HG03045 (cell line): ENCODE measurements around the gene GIMAP7.
"Not testable (repeated sequence)": the region's sequence is repeated elsewhere in the genome, so short reads cannot be mapped to it uniquely, and the experiment has no call there.

Source experiments
- ATAC-seq: cut with Tn5 transposase; IDR thresholded peaks from one replicate; pipeline ENCODE4 v1.9.1; 2021; ENCODE audit warnings: mild to moderate bottlenecking, moderate library complexity; ENCODE audit not compliant: unreplicated experiment

Gene GIMAP7

DNA sequence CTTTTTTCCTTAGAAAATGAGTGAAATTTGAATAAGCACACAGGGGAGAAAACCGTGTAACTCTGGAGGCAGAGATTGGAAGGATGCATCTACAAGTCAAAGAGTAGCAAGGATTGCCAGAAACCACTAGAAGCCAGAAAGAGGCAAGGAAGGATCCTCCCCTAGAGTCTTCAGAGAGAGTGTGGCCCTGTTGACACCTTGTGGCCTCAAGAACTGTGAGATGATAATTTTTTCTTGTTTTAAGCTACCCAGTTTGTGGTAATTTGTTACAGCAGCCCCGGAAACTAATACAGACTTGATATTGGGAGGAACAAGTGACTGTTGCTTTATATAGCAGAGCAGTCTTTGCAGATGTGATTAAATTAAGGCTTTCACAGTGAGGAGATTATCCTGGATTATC, 3.6 kb upstream of the GIMAP7 start:
- no peak for ATAC-seq

DNA sequence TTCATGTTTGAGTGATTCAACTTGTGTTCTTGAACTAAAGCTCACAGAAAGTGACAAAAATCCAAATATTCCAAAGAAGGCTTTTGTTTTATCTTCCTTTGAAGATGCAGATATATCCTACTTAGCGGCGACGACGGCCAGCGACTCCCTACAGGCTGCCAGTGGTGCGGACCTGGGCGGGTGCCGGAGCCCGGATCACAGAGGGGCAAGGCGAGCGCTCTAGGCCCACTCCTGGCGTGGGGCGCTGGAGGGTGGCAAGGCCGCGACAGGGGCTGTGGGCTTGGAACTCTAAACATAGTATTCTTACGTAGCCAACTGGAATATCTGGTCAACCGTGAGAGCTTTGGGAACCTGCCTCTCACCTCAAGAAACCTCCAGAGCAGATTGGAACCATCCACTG, 914 bp upstream of the GIMAP7 start:
- ATAC-seq, result no peak

DNA sequence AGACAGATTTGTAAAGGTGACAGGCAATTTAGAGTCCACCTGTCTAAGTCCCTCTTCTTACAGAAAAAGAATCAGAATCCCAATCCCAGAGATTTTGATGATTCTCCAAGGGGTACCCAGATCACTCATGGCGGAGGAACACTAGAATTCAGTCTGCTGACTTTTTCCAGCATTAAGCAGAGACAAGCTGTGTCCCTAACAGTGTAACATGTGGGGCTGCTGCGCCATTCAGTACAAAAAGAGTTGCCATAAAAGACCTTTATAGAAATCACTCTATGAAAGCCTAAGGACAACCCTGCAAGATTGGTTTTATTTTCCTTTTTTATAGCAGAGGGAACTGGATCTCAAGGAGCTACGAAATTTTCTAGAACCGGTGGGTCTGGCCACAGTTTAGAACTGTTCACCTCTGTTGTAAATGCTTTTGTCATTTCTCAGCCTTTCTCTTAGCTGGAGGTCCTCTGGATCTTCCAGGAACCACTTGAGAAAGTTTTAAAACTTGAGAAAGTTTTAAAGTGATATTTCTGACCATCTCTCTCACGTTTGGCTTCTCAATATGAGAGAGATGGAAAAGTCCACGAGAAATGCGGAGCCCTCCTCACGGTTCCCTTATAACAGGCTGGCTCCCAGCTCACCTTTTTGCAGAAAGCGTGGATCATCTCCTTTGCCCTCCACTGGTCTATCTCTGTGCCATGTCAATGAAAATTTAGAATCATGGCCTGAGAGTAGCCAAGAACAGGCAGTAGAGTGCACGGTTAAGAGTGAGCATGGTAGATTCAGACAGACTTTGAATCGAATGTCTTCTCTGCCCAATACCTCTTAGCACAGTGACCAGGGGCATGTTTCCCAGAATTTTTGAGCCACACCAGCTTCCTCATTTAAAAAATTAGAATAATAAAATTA, 826 bp downstream of the GIMAP7 start:
- ATAC-seq, result no peak

DNA sequence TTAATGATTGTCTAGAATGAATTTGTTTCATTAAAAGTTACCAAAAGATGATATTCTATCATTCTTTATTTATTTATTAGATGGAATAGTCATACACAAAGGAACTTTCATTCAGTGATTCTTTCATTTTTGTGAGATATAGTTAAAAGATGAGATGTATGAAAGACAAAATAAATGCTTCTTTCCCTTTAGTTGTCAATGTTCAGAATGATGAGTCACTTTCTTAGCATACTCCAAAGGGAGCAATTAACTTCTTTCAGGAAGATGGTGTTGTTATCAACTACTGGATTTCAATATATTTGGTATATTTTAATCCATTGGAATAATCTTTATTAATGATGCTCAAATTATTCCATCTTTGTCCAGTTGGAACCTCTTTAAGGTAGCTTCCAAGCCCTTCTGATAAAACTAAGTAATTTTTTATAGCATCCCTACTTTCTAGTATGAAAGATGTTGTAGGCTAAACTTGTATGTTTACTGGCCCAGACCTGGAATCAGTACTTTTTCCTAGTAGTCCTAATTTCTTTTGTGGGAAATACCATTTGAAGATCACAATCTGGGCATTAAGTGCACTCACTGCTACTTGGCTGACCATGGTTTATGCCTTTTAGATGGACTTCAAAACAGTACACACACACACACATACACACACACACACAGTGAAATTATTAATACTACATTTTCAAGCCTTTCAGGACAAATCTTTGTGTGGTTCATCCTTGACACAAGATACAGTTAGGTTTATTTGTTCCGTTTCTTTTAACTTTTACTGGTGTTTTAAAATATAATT, 2.5 kb downstream of the GIMAP7 start:
- ATAC-seq, result no peak

DNA sequence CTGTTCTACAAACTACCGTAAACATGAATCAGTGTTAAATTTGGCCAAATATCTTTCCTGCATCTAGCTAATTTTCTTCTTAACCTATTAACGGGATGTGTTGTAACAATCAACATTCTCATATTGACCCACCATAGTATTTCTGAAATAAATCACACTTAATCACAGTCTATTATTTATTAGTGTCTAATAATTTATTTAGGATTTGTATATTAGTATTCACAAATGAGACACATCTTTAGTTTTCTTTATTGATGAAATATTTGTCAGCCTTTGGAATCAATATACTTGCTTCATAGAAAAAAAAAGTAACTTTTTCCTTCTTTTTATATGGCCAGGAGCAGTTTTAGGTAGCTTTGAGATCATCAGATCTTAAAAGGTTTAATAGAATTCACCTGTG, 4.6 kb downstream of the GIMAP7 start:
- ATAC-seq, result no peak

DNA sequence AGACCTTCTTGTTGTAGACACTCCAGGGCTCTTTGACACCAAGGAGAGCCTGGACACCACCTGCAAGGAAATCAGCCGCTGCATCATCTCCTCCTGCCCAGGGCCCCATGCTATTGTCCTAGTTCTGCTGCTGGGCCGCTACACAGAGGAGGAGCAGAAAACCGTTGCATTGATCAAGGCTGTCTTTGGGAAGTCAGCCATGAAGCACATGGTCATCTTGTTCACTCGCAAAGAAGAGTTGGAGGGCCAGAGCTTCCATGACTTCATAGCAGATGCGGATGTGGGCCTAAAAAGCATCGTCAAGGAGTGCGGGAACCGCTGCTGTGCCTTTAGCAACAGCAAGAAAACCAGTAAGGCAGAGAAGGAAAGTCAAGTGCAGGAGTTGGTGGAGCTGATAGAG, 5.5 kb downstream of the GIMAP7 start:
- no peak for ATAC-seq

DNA sequence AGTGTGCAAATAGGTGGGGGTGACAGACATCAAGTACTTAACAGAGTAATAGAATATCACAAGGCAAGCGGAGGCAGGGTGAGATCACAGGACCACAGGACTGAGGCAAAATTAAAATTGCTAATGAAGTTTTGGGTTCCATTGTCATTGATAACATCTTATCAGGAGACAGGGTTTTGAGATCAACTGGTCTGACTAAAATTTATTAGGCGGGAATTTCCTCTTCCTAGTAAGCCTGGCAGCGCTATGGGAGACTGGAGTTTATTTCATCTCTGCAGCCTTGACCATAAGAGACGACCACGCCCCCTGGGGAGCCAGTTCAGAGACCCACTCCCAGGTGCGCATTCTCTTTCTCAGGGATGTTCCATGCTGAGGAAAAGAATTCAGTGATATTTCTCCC, 8.3 kb downstream of the GIMAP7 start:
- not testable (repeated sequence) for ATAC-seq

DNA sequence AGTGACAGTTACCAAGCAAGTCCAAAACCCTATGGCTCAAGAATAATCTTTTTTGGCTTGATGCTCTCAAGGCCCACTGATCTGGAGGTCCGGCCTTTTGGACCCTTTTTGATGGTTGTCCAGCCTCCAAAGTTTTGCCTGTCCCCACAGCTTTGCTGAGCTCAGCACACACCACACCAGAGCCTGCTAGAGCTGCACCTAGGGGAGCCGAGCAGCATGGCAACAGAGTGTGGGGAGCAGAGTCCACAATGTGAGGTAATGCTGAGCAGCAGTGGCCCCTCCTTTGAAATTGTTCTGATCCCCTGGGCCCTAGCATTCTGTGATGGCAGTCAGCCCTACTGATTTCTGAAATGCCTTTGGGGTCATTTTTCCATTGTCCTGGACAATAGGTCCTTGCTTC, 9.3 kb downstream of the GIMAP7 start:
- no peak for ATAC-seq

DNA sequence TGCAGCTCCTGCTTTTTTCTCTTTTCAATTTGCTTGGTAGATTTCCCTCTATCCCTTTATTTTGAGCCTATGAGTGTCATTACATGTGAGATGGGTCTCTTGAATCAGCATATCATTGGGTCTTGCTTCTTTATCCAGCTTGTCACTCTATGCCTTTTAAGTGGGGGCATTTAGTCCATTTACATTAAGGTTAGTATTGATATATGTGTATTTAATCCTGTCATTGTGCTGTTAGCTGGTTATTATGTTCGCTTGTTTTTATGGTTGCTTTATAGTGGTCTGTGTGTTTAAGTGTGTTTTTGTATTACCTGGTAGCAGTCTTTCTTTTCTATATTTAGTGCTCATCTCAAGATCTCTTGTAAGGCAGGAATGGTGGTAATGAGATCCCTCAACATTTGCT, 17.0 kb downstream of the GIMAP7 start:
- ATAC-seq, result no peak

DNA sequence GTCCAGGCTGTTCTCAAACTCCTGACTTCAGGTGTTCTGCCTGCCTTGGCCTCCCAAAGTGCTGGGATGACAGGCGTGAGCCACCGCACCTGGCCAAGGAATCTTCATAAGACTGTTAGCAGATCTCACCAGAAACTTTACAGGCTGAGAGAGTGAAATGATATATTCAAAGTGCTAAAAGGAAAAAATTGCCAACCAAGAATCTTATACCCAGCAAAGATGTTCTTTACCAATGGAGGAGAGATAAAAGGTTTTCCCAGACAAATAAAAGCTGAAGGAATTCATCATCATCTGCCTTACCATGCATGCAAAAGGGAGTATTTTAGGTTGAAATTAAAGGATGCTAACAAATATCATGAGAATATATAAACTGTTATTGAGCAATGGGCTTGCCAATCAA, 23.6 kb downstream of the GIMAP7 start:
- ATAC-seq, result no peak

DNA sequence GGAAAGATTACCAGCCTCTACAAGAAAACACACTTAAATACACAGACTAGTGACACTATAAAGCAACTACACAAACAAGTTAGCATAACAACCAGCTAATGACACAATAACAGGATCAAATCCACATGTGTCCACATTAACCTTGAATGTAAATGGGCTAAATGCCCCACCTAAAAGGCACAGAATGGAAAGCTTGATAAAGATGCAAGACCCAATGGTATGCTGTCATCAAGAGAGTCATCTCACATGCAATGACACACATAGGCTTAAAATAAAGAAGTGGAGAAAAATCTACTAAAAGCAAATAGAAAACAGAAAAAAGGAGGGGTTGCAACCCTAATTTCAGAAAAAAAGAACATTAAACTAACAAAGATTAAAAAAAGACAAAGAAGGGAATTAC, 38.5 kb downstream of the GIMAP7 start:
- no peak for ATAC-seq

DNA sequence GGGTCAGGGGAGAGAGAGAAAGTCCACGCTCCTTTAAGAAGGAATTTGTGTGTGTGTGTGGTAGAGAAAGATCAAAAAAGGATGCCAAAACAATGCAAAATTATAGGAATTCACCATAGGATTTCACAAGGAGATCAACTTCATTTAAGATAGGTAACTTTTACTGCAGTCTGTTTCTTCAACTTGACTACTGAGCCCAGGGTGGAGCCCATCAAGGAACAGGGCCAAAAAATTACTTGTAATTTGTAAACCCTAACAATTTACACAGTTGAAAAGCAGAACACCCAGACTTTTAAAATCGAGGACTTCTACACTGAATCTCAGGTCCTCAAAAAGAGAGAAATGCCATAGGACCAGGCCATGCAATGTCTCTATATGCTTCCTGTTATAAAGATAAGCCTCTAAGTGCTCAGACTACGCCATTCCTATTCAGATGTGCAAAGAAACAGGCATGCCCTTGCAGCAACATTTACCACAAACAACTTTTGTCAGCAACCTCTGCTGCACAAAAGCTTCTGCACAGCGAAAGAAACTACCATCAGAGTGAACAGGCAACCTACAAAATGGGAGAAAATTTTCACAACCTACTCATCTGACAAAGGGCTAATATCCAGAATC, 42.0 kb downstream of the GIMAP7 start:
- ATAC-seq, result no peak

DNA sequence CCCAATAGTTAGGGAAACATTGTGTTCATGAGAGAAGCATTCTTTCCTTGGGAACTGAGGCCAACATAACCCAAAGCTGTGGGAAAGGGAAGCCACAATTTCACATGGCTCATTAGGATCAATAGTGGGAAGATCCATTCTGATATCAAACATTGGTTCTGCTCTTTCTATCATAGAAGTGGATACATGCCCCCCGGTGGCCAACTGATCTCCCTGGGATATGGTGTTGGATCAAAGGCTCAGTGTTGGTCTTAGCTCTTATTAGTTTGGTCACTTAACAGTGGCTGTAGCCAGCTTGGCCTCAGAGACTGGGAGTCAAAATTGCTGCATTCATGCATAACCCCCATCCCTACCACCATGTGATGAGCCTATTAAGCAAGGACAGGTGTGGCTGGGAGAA, 45.8 kb downstream of the GIMAP7 start:
- ATAC-seq, result no peak

DNA sequence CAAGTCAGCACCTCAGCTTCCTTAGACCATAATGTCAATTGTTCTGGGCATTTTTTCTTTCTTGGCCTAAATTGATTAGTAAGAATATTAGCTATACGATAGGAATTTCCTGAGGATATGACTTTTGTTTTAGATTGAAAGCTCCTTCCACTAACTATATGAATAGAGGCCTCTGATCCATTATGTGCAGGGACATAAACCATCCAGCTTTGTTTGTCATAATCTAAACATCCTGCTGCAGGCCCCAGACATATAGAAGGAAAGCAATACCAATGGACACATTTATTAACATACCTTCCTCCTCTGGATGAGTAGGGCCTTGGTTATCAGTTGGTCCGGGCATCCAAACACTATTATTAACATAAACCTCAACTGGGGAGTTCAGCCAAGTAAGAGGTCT, 48.2 kb downstream of the GIMAP7 start:
- ATAC-seq, result no peak

DNA sequence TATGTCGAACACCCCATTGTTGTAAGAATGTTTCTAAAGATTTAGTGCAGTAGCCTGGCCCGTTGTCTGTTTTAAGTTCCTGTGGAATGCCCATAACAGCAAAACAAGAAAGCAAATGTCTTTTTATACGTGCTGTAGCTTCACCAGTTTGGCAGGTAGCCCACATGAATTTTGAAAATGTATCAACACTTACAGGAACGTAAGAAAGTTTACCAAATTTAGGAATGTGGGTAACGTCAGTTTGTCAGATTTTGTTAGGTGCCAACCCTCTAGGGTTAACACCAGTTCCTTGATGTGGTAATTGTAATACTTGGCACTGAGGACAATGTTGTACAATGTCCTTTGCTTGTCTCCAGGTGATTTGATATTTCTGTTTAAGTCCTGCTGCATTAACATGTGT, 49.3 kb downstream of the GIMAP7 start:
- ATAC-seq, result no peak

DNA sequence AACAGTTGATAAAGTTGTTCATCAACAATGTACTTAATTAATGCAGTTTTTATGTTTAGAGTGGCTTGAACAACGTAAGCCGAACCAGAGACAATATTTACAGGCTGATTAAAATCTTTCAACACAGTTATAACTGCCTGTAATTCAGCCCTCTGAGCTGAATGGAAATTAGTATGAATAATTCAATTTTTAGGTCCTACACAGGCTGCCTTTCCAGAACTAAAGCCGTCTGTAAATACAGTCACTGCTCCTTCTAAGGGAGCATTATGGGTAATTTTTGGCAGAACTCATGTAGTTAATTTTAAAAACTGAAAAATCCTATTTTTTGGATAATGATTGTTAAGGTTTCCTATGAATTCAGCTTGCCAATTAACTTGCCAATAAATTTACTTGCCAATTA, 49.9 kb downstream of the GIMAP7 start:
- no peak for ATAC-seq

DNA sequence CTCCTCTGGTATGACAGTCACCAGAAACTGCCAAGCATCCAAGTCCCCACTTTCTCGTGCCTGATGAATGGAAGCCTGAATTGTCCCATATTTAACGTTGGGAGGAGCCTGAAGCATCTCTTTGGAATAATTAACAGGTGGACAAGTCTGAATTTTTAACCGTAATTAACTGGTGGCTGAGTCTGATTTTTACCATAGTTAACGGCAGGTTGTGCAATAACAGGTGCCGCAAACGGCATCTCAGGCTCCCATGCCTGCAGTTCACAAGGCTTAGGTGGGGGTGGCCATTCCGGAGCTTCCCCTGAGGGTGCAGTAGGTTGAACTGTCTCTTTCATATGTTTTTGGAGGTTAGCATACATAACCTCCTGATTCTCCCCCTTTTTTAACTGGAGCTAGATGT, 50.6 kb downstream of the GIMAP7 start:
- ATAC-seq, result no peak

DNA sequence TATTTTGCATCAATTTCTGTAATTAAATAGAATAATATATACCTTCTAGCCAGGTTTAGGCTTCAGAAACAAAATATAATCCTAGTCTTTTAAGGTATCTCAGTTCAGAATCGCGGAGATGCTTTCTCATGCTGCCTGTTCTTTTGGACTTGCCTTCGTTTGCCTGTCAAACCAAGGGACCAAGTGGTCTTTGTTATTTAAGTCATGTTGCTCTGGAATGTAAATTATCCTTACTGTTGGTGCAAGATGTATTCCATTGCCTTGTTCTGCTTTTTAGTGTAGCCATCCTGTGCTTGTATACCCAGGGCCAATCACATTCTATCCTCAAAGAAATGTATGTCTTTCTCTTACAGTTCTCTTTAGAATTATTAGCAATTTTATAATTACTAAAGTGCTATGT, 51.5 kb downstream of the GIMAP7 start:
- ATAC-seq, result no peak

DNA sequence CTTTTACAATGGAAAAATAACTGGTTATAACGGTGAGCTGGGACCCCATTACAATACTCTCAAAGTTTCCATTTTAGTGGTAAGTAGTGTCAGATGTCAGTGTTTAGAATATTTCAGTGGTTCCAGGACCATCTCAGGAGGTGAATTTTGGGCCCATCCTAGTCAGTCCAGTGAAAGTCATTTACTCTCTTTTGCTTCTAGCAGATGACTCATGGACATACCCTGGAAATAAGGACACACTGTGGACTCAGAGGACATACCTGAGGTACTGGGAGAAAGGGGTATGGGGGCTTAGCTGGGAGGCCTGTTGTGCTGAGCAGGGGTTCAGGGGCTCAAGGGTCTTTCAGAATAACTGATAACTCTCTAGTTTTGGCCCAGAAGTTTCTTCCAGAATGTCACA, 51.9 kb downstream of the GIMAP7 start:
- ATAC-seq, result no peak

DNA sequence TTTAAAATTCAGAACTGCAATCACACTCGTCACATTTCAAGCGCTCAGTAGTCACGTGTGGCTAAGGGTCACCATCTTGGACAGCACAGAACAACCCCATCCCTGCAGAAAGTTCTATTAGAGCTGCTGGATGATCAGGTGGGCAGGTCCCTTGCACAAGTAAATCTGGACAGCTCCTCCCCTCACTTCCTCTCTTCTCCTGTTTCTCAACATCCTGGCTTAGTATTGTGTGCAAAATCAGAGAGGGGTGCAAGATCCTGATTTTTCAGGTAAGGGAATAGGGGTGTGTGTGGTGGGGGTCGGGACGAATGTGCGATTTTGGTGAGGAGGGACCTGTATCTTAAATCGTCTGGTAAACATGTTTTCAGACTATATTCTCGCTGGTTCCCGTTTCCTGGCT, 52.5 kb downstream of the GIMAP7 start, which contains the start of gene GIMAP4:
Gene GIMAP4, plus strand, starts transcription at position 222 of the 400 bp plus-strand sequence. CDS start 2,512 bp downstream, outside the sequence.
- ATAC-seq, result no peak

DNA sequence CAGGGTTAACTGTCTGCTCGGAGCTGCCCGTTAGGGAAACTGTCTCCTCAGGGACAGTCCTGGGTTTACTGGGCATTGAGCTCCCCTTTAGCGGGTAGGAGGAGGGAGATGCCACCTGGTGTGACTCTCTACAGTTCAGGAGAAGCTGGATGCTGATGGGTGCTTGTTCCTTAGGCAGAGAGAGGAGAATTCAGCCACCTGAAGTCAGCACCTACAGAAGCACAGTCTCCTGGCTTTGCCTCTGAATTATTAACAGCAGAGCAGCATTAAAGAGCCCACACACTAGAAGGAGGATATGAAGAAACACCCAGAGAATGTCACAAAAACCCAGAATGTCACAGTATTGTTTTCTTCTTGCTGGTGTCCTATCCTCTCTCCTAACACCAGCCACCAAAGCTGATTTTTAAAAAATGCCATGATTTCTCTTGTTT, 53.2 kb downstream of the GIMAP7 start:
- ATAC-seq, result no peak

DNA sequence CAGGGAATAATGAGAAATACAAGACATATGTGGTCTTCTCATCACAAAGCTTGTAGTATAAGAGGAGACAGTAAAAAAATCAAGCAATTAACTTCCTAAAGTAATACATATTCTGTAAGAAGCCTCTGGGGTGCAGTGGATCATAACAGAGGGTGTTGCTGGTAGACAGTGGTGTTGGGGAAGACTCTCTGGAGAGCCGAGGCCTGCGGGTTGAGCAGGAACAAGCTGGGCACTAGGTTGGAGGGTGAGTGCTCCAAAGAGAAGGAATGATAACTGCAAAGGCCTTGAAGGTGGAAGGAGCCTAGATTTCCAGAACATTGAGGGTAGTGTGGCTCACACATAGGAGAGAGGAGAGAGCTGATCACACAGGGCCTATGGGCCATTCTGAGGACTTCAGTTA, 54.0 kb downstream of the GIMAP7 start:
- ATAC-seq, result no peak
